ENCODE data around the gene SMIM24.

SMIM24 gene

DNA sequence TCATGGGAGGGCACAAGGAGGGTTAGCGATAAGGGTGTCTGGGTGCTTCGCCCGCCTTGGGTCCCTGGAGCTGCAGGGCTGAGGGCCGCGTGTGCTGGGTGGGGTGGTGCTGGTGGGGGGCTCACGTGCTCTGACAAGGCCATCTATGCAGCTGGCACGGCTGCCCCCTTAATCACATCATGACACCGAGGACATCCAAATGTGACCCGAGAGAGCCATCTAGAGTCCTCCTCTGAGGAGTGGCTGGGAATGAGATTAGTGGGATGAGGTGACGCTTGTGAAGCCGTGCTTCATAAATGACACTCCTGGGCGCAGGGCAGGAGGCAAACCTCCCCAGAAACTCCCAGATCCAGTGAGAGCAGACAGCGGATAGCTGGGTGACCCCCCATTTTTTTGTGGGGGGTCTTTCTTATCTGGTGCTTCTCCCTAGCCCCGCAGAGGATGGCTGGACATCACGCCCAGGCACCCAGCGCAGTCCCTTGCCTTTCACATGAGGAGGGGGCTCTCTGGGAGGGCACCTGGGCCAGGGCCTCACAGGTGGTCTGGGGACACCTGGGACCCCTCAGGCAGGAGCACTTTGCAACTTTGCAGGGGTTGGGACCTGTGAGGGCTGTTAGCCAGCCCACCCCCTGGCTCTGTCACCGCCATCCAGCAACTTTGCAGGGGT is 32.4 kb upstream of the SMIM24 start:
- DNase-seq, result no peak
- no peaks in the 10 kb centered on the region for H3F3A ChIP-seq (ENCODE audit: insufficient read depth, low read length)
- no peaks in the 10 kb centered on the region for H3K36me3 ChIP-seq (replicated peaks; ENCODE audit: insufficient read depth, low read length)
- no peak overlapping the region for H3K9ac ChIP-seq (ENCODE audit: low read length)
- no peaks in the 10 kb centered on the region for H3K27me3 ChIP-seq (replicated peaks; ENCODE audit: insufficient read depth, low read length)
- H3K9me3 ChIP-seq (replicated peaks; ENCODE audit: insufficient read depth, low read length), result no peaks in the 10 kb centered on the region
- no peak overlapping the region for H3K4me2 ChIP-seq (ENCODE audit: low read depth, low read length)
- H2AFZ ChIP-seq (ENCODE audit: low read length), result no peak overlapping the region
- no peaks in the 10 kb centered on the region for H4K20me1 ChIP-seq (ENCODE audit: insufficient read depth, low read length)
- no peaks in the 10 kb centered on the region for H3K9me2 ChIP-seq (replicated peaks; ENCODE audit: insufficient read depth, low read length)
- H3K4me1 ChIP-seq (ENCODE audit: low read length), result no peaks in the 10 kb centered on the region
- peaks cover 100% of the 10 kb centered on the region for H3K79me2 ChIP-seq (ENCODE audit: low read length)
- no peak for TF ChIP-seq EZH2phosphoT487 (IDR thresholded peaks at IDR 0.05; ENCODE audit: low read length)
- TF ChIP-seq, protein P1, sequence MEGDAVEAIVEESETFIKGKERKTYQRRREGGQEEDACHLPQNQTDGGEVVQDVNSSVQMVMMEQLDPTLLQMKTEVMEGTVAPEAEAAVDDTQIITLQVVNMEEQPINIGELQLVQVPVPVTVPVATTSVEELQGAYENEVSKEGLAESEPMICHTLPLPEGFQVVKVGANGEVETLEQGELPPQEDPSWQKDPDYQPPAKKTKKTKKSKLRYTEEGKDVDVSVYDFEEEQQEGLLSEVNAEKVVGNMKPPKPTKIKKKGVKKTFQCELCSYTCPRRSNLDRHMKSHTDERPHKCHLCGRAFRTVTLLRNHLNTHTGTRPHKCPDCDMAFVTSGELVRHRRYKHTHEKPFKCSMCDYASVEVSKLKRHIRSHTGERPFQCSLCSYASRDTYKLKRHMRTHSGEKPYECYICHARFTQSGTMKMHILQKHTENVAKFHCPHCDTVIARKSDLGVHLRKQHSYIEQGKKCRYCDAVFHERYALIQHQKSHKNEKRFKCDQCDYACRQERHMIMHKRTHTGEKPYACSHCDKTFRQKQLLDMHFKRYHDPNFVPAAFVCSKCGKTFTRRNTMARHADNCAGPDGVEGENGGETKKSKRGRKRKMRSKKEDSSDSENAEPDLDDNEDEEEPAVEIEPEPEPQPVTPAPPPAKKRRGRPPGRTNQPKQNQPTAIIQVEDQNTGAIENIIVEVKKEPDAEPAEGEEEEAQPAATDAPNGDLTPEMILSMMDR (IDR thresholded peaks at IDR 0.05; ENCODE audit: low read length), result no peak
- TF ChIP-seq EZH2 (optimal IDR thresholded peaks at IDR 0.05; ENCODE audit: low read depth, low read length), result no peak
- H3K27ac ChIP-seq (ENCODE audit: low read length), result no peak overlapping the region
- H3K4me3 ChIP-seq (ENCODE audit: low read length), result no peak overlapping the region

DNA sequence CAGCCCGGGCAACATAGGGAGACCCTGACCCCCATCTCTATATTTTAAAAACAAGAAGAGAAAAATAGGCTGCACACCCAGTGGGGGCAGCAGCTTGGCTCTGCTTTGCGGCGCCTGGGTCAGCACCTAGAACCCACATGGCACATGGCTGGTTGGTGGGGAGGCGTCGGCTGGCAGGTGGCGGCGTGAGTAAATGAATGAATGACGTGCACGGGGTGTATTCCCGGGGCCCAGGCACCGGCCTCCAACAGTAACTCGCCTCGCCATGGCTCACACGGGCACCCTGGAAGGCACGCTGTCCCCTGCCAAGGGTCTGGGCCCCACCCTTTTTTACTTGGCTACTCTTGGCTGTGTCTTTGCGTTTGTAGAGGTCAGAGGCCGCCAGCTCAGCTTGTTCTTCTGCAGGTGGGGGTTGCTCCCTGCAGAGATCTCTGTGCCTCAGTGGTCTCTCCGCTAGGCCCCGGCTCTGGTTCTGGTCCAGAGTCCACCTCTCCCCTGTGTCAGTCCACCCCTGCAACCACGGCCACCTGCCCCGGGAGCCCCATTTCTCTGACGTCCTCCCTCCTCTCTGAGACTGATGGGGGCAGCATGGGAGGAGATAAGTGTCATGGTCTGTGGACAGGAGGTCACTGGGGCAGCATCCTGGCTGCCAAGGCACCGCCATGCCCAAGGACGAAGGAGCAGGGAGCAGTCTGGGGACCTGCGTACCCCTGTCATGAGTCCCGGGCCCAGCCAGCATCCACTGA is 31.4 kb upstream of the SMIM24 start:
- H3F3A ChIP-seq (ENCODE audit: insufficient read depth, low read length), result no peaks in the 10 kb centered on the region
- TF ChIP-seq EZH2 (optimal IDR thresholded peaks at IDR 0.05; ENCODE audit: low read depth, low read length), result no peak
- no peak for TF ChIP-seq EZH2phosphoT487 (IDR thresholded peaks at IDR 0.05; ENCODE audit: low read length)
- TF ChIP-seq, protein P1 (IDR thresholded peaks at IDR 0.05; ENCODE audit: low read length), result no peak
- no peak overlapping the region for H3K4me3 ChIP-seq (ENCODE audit: low read length)
- no peaks in the 10 kb centered on the region for H3K9me2 ChIP-seq (replicated peaks; ENCODE audit: insufficient read depth, low read length)
- H2AFZ ChIP-seq (ENCODE audit: low read length), result no peak overlapping the region
- no peaks in the 10 kb centered on the region for H3K27me3 ChIP-seq (replicated peaks; ENCODE audit: insufficient read depth, low read length)
- H3K4me1 ChIP-seq (ENCODE audit: low read length), result peaks cover 6% of the 10 kb centered on the region
- H4K20me1 ChIP-seq (ENCODE audit: insufficient read depth, low read length), result no peaks in the 10 kb centered on the region
- no peak overlapping the region for H3K27ac ChIP-seq (ENCODE audit: low read length)
- DNase-seq, result no peak
- no peak overlapping the region for H3K4me2 ChIP-seq (ENCODE audit: low read depth, low read length)
- H3K9ac ChIP-seq (ENCODE audit: low read length), result no peak overlapping the region
- H3K9me3 ChIP-seq (replicated peaks; ENCODE audit: insufficient read depth, low read length), result no peaks in the 10 kb centered on the region
- H3K36me3 ChIP-seq (replicated peaks; ENCODE audit: insufficient read depth, low read length), result no peaks in the 10 kb centered on the region
- H3K79me2 ChIP-seq (ENCODE audit: low read length), result peaks cover 100% of the 10 kb centered on the region

DNA sequence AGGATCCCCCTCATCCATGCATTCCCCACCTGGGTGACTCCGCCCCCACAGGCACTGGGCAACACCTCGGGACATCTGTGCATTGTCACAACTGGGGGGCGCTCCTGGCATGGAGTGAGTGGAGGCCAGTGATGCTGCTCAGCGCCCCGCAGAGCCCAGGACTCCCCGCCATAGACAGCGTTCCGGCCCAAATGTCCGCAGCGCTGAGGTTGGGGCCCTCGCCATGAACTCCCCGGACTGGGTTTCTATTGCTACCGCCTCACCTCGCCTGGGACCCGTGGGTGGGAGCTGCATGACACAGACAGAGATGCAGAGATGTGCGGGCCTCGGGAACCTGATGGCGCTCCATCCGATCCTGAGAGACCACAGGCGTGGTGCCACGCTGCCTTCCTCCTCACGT is 30.4 kb upstream of the SMIM24 start:
- Histone ChIP-seq H3K4me1 (ENCODE audit: low read length) (peaks cover 6% of the 10 kb centered on the region), H3K9ac (ENCODE audit: low read length) (no peak overlapping the region)

More for the DNA sequence above, 30.4 kb upstream of the SMIM24 start:
- H3K79me2 ChIP-seq (ENCODE audit: low read length), result peaks cover 94% of the 10 kb centered on the region
- H2AFZ ChIP-seq (ENCODE audit: low read length), result no peak overlapping the region
- no peaks in the 10 kb centered on the region for H3F3A ChIP-seq (ENCODE audit: insufficient read depth, low read length)
- H3K9me2 ChIP-seq (replicated peaks; ENCODE audit: insufficient read depth, low read length), result no peaks in the 10 kb centered on the region
- H3K36me3 ChIP-seq (replicated peaks; ENCODE audit: insufficient read depth, low read length), result no peaks in the 10 kb centered on the region
- H3K27ac ChIP-seq (ENCODE audit: low read length), result no peak overlapping the region
- DNase-seq, result no peak
- H3K4me2 ChIP-seq (ENCODE audit: low read depth, low read length), result no peak overlapping the region
- H4K20me1 ChIP-seq (ENCODE audit: insufficient read depth, low read length), result no peaks in the 10 kb centered on the region
- no peak for TF ChIP-seq EZH2 (optimal IDR thresholded peaks at IDR 0.05; ENCODE audit: low read depth, low read length)
- no peak for TF ChIP-seq EZH2phosphoT487 (IDR thresholded peaks at IDR 0.05; ENCODE audit: low read length)
- TF ChIP-seq, protein P1 (IDR thresholded peaks at IDR 0.05; ENCODE audit: low read length), result no peak
- H3K9me3 ChIP-seq (replicated peaks; ENCODE audit: insufficient read depth, low read length), result no peaks in the 10 kb centered on the region
- H3K27me3 ChIP-seq (replicated peaks; ENCODE audit: insufficient read depth, low read length), result no peaks in the 10 kb centered on the region
- H3K4me3 ChIP-seq (ENCODE audit: low read length), result no peak overlapping the region
